Activated CD8-positive, alpha-beta T cell treated with anti-CD3 and anti-CD28 coated beads for 36 hours (primary cell): ENCODE results near the gene EBLN2. TPM values are rescaled to one million over a fixed set of nuclear protein-coding genes. Genes with fewer than 3 reads are reported as not detected.

ENCODE experiments used
- ATAC-seq: fragments of 200-7000 bp; cut with Tn5 transposase; one replicate; pipeline ENCODE4 v1.10.0; 2021; ENCODE audit warnings: mild to moderate bottlenecking, moderate library complexity
- CTCF ChIA-PET: fragments of 350-600 bp; sonication (Branson Sonifier 250); formaldehyde crosslinking; loops from one replicate; lab custom pipeline; 2021; ENCODE audit warnings: antibody characterized with exemption; lab: Charles Lee
- POLR2A ChIA-PET: fragments of 350-600 bp; sonication (Branson Sonifier 250); formaldehyde crosslinking; loops from one replicate; lab custom pipeline; 2021; ENCODE audit warnings: antibody characterized with exemption; lab: Charles Lee
- DNase-seq: peaks from one replicate; pipeline ENCODE4 v3.0.0-alpha.2; 2020
- H3K27ac Mint-ChIP-seq: one replicate; pipeline ENCODE4 v1.8.0; 2021; ENCODE audit warnings: mild to moderate bottlenecking, mixed read lengths
- H3K27me3 Mint-ChIP-seq: one replicate; pipeline ENCODE4 v1.8.0; 2021; ENCODE audit warnings: mixed read lengths
- H3K36me3 Mint-ChIP-seq: one replicate; pipeline ENCODE4 v1.8.0; 2021; ENCODE audit warnings: low read depth, mixed read lengths
- H3K4me1 Mint-ChIP-seq: one replicate; pipeline ENCODE4 v1.8.0; 2021; ENCODE audit warnings: low read depth, mixed read lengths
- H3K4me3 Mint-ChIP-seq: one replicate; pipeline ENCODE4 v1.8.0; 2021; ENCODE audit warnings: mild to moderate bottlenecking, moderate library complexity, mixed read lengths
- H3K9me3 Mint-ChIP-seq: one replicate; pipeline ENCODE4 v1.8.0; 2021; ENCODE audit warnings: mixed read lengths
- CTCF ChIP-seq: fragments of 200-600 bp; IDR thresholded peaks from one replicate; pipeline ENCODE4 v1.8.0; 2022; ENCODE audit warnings: antibody characterized with exemption, mild to moderate bottlenecking
- intact Hi-C: fragments of 100-400 bp; cut with micrococcal nuclease; formaldehyde crosslinking; loops from one replicate; pipeline ENCODE4 v1.10.0; 2022
- total RNA-seq, 2 experiments: library from RNA; stranded (reverse); gene quantifications; one replicate each; pipeline ENCODE4 v1.2.3, GENCODE V29; 2021

The EBLN2 gene
- total RNA-seq, 2 experiments from 2014 or later, result 4.9 to 5.0 TPM

GRCh38 chr3:73080216-73080966 lies 18.9 kb downstream of the EBLN2 start:
- intact Hi-C loops, result no loop called here
- ChIA-PET CTCF (no interaction called here), POLR2A (interaction anchor here (0.7 kb wide), 1 partner anchor 50 kb away, joined by 3 read pairs; no protein-coding TSS in a partner anchor)
- no peaks in the 10 kb centered on the region for H3K9me3 Mint-ChIP-seq
- H3K27me3 Mint-ChIP-seq, result no peaks in the 10 kb centered on the region
- ATAC-seq (no peak), DNase-seq (peak; percentile 48)
- no peak overlapping the region for H3K4me3 Mint-ChIP-seq
- H3K4me1 Mint-ChIP-seq, result peaks cover 3% of the 10 kb centered on the region
- no peak overlapping the region for H3K27ac Mint-ChIP-seq
- no peak for TF ChIP-seq CTCF
- H3K36me3 Mint-ChIP-seq, result no peaks in the 10 kb centered on the region

GRCh38 chr3:73081140-73081539 lies 19.7 kb downstream of the EBLN2 start:
- CTCF ChIA-PET, result interaction anchor here (1.6 kb wide), 1 partner anchor 143 kb away, joined by 4 read pairs; no protein-coding TSS in a partner anchor
- Mint-ChIP-seq H3K4me3 (no peak overlapping the region), H3K9me3 (no peaks in the 10 kb centered on the region), H3K36me3 (no peaks in the 10 kb centered on the region), H3K27ac (no peak overlapping the region), H3K27me3 (no peaks in the 10 kb centered on the region), H3K4me1 (peaks cover 6% of the 10 kb centered on the region)
- no peak for DNase-seq
- intact Hi-C loops, result no loop called here
- no peak for TF ChIP-seq CTCF
- ATAC-seq, result no peak
- POLR2A ChIA-PET, result interaction anchor here (0.7 kb wide), 1 partner anchor 50 kb away, joined by 3 read pairs; no protein-coding TSS in a partner anchor

GRCh38 chr3:73084170-73084569 lies 22.7 kb downstream of the EBLN2 start:
- ATAC-seq, result no peak
- no peaks in the 10 kb centered on the region for H3K36me3 Mint-ChIP-seq
- ChIA-PET CTCF (interaction anchor here (0.7 to 4.1 kb wide), 3 partner anchors 137 to 235 kb away, joined by 3 to 56 read pairs (median 42); partner anchors contain the start of gene SHQ1), POLR2A (interaction anchor here (0.6 kb wide), 1 partner anchor 62 kb away, joined by 3 read pairs; no protein-coding TSS in a partner anchor)
- H3K27ac Mint-ChIP-seq, result no peak overlapping the region
- TF ChIP-seq CTCF, result no peak
- intact Hi-C loops, result no loop called here
- no peaks in the 10 kb centered on the region for H3K9me3 Mint-ChIP-seq
- no peaks in the 10 kb centered on the region for H3K27me3 Mint-ChIP-seq
- DNase-seq, result no peak
- no peak overlapping the region for H3K4me3 Mint-ChIP-seq
- H3K4me1 Mint-ChIP-seq, result peaks cover 11% of the 10 kb centered on the region

- CTCF ChIA-PET, result interaction anchor here (0.6 to 4.1 kb wide), 29 partner anchors 9 to 1375 kb away, joined by 3 to 56 read pairs (median 5); partner anchors contain the start of gene SHQ1
- POLR2A ChIA-PET, result interaction anchor here (0.7 kb wide), 1 partner anchor 694 kb away, joined by 3 read pairs; no protein-coding TSS in a partner anchor
- Mint-ChIP-seq H3K27me3 (no peaks in the 10 kb centered on the region), H3K4me3 (no peak overlapping the region), H3K27ac (no peak overlapping the region), H3K4me1 (peaks cover 8% of the 10 kb centered on the region), H3K36me3 (no peaks in the 10 kb centered on the region), H3K9me3 (no peaks in the 10 kb centered on the region)
- DNase-seq (peak; percentile 64), ATAC-seq (peak; percentile 67)
- intact Hi-C loops, result loop anchor here (2.0 to 5.0 kb wide), 2 partner anchors 151 to 239 kb away; partner anchors contain the start of gene SHQ1
- TF ChIP-seq CTCF, result peak; percentile 94
Observed at GRCh38 chr3:73086071-73086494, 24.6 kb downstream of the EBLN2 start.

- no peaks in the 10 kb centered on the region for H3K27me3 Mint-ChIP-seq
- ATAC-seq (peak; percentile 55), DNase-seq (no peak)
- peaks cover 8% of the 10 kb centered on the region for H3K4me1 Mint-ChIP-seq
- TF ChIP-seq CTCF, result no peak
- intact Hi-C loops, result no loop called here
- no peaks in the 10 kb centered on the region for H3K36me3 Mint-ChIP-seq
- H3K9me3 Mint-ChIP-seq, result no peaks in the 10 kb centered on the region
- ChIA-PET POLR2A (no interaction called here), CTCF (interaction anchor here (2.8 kb wide), 1 partner anchor 8 kb away, joined by 16 read pairs; no protein-coding TSS in a partner anchor)
- H3K27ac Mint-ChIP-seq, result no peak overlapping the region
- H3K4me3 Mint-ChIP-seq, result no peak overlapping the region
Observed at GRCh38 chr3:73094129-73094528, 32.7 kb downstream of the EBLN2 start.
